Measurements from ENCODE around the gene HS3ST5.
"Not testable (repeated sequence)": the region's sequence is repeated elsewhere in the genome, so short reads cannot be mapped to it uniquely, and the experiment has no call there.

HS3ST5 gene

DNA sequence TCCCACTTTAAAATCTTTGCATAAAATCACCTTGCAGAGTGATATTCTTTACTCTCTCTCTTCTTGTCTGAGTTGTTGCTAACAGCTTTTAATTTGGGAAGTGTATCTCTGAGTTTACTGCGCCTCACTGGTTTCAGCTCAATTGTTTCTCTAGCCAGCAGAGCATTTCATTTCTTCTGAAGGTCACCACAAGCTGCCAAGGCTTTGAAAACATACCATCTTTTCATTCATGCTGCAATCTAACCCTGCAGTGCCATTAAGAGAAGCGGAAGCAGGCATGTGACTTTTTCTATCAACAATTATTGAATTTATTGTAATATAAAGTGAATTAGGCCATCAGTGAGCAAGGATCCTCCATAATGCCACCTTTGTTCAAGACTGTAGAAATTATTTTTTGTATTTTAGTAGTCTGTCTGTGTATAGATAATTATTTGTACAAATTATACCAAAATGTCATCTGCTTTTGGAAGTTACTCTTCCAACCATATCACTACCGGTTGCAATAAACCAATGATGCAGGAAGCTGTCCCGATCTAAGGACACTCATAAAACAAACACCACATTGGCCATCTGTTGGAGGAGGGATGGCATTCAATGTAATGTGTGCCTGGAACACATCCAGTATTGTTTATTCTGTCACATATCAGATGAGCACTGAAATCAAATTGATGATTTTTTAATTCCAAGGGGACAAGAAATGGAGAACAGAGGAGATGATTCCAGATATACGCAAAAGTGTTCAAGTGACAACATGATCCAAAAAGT, 26.8 kb downstream of the HS3ST5 start:
- no peak for DNase-seq (ENCODE audit: low read depth)

DNA sequence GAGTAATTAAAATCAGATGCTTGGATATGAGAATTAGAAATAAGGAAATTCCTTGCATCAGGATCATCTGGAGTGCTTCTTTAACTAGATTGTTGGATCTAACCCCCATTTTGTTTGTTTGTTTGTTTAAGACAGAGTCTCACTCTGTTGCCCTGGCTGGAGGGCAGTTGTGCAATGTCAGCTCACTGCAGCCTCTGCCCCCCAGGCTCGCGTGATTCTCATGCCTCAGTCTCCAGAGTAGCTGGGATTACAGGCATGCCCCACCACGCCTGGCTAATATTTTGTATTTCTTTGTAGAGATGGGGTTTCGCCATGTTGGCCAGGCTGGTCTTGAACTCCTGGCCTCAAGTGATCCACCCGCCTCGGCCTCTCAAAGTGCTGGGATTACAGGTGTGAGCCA, 29.0 kb downstream of the HS3ST5 start:
- not testable (repeated sequence) for DNase-seq (ENCODE audit: low read depth); H3K4me3 ChIP-seq (ENCODE audit: control insufficient read depth, low read depth, low read length)

More for the DNA sequence above, 26.8 kb downstream of the HS3ST5 start:
- H3K4me3 ChIP-seq (ENCODE audit: control insufficient read depth, low read depth, low read length), result no peak overlapping the region
- TF ChIP-seq, protein P1, sequence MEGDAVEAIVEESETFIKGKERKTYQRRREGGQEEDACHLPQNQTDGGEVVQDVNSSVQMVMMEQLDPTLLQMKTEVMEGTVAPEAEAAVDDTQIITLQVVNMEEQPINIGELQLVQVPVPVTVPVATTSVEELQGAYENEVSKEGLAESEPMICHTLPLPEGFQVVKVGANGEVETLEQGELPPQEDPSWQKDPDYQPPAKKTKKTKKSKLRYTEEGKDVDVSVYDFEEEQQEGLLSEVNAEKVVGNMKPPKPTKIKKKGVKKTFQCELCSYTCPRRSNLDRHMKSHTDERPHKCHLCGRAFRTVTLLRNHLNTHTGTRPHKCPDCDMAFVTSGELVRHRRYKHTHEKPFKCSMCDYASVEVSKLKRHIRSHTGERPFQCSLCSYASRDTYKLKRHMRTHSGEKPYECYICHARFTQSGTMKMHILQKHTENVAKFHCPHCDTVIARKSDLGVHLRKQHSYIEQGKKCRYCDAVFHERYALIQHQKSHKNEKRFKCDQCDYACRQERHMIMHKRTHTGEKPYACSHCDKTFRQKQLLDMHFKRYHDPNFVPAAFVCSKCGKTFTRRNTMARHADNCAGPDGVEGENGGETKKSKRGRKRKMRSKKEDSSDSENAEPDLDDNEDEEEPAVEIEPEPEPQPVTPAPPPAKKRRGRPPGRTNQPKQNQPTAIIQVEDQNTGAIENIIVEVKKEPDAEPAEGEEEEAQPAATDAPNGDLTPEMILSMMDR (conservative IDR thresholded peaks at IDR 0.05; ENCODE audit: control insufficient read depth, insufficient read depth, low read depth, low read length), result no peak

GRCh38 chr6:114312931-114313330, 29.9 kb downstream of the HS3ST5 start:
- H3K4me3 ChIP-seq (ENCODE audit: control insufficient read depth, low read depth, low read length), result no peak overlapping the region
- no peak for DNase-seq (ENCODE audit: low read depth)
- TF ChIP-seq, protein P1 (conservative IDR thresholded peaks at IDR 0.05; ENCODE audit: control insufficient read depth, insufficient read depth, low read depth, low read length), result no peak

GRCh38 chr6:114310053-114310452, 32.8 kb downstream of the HS3ST5 start:
- TF ChIP-seq, protein P1 (conservative IDR thresholded peaks at IDR 0.05; ENCODE audit: control insufficient read depth, insufficient read depth, low read depth, low read length), result no peak
- H3K4me3 ChIP-seq (ENCODE audit: control insufficient read depth, low read depth, low read length), result no peak overlapping the region
- DNase-seq (ENCODE audit: low read depth), result no peak

DNA sequence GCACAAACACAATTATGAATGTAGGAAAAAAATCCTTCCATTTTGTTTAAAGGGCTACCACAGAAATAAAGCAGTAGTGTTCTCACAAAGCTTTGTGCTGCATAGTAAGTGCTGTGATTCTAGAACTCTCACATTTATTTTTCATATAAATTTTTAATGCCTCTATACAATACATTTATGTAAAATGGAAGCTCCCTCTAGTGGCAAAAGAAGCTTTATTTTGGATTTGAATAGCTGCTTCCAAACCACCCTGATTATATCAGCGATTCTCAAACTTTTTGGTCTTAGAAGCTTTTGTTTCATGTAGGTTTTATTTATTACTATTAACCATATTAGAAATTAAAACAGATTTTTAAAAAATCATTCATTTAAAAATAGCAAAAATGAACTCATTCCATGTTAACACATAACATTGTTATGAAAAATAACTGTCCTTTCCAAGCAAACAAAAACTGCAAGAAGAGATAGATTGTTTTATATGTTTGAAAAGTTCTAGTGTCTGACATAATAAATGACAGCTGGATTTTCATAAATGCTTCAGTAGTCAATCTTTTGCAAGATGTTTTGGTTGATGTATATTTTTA, 38.4 kb downstream of the HS3ST5 start:
- H3K4me3 ChIP-seq (ENCODE audit: control insufficient read depth, low read depth, low read length), result no peak overlapping the region
- TF ChIP-seq, protein P1 (conservative IDR thresholded peaks at IDR 0.05; ENCODE audit: control insufficient read depth, insufficient read depth, low read depth, low read length), result peak; percentile 50
- peak; percentile 24 for DNase-seq (ENCODE audit: low read depth)

GRCh38 chr6:114301596-114302219, 41.1 kb downstream of the HS3ST5 start:
- no peak overlapping the region for H3K4me3 ChIP-seq (ENCODE audit: control insufficient read depth, low read depth, low read length)
- no peak for DNase-seq (ENCODE audit: low read depth)
- TF ChIP-seq, protein P1 (conservative IDR thresholded peaks at IDR 0.05; ENCODE audit: control insufficient read depth, insufficient read depth, low read depth, low read length), result no peak

DNA sequence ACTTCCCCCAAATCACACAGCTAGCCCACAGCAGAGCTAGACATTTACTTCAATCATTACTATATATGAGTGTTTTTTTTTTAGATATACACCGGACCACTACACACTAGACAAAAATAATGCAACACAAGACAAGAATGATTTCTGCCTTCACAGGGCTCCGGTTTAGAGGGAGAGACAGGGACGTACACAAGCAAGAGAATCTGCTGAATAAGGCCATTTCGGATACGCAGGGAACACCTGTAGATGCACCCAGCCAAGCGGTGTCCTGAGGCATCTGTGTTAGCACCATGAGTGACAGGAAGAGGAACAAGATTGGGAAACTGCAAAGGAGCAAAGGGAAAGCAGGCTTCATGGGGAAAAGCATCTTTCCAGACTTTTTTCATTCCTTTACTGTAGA, 45.7 kb downstream of the HS3ST5 start:
- H3K4me3 ChIP-seq (ENCODE audit: control insufficient read depth, low read depth, low read length), result no peak overlapping the region
- DNase-seq (ENCODE audit: low read depth), result no peak
- TF ChIP-seq, protein P1 (conservative IDR thresholded peaks at IDR 0.05; ENCODE audit: control insufficient read depth, insufficient read depth, low read depth, low read length), result no peak
